Esophagus squamous epithelium (tissue), 5 donors: Measurements from ENCODE around the gene RUVBL2. TPM values are rescaled to one million over a fixed set of nuclear protein-coding genes. Genes with fewer than 3 reads are reported as not detected.
"Not testable (repeated sequence)": the region's sequence is repeated elsewhere in the genome, so short reads cannot be mapped to it uniquely, and the experiment has no call there.

ENCODE experiments used
- DNase-seq: peaks from one replicate; lab custom pipeline; 2025; lab: John Stamatoyannopoulos, UW
- H3K27ac ChIP-seq, 4 donors: fragments of 200-600 bp; sonication (generic); one replicate each; pipeline ENCODE4 v1.5.1; 2016 to 2019; ENCODE audit warnings: mild to moderate bottlenecking in 1 of 4
- H3K27me3 ChIP-seq, 4 donors: fragments of 200-600 bp; sonication (generic); 1 replicate in 3 of 4; 2 replicates in 1 of 4; pipeline versions ENCODE4 v1.5.1 to v1.6.0; 2017 to 2021; ENCODE audit warnings: antibody characterized with exemption in 1 of 4
- H3K36me3 ChIP-seq, 3 donors: fragments of 200-600 bp; sonication (generic); one replicate each; pipeline ENCODE4 v1.5.1; 2016 to 2019
- H3K4me1 ChIP-seq, 3 donors: fragments of 200-600 bp; sonication (generic); one replicate each; pipeline ENCODE4 v1.5.1; 2017 to 2019
- H3K4me3 ChIP-seq, 4 donors: fragments of 200-600 bp; sonication (generic); 1 replicate in 3 of 4; 2 replicates in 1 of 4; pipeline ENCODE4 v1.5.1; 2016 to 2019; ENCODE audit warnings: mild to moderate bottlenecking in 2 of 4, moderate library complexity in 1 of 4
- H3K9me3 ChIP-seq, 3 donors: fragments of 200-600 bp; sonication (generic); one replicate each; pipeline ENCODE4 v1.5.1; 2016 to 2019
- POLR2A ChIP-seq, 4 donors: fragments of 450-650 bp; IDR thresholded peaks; one replicate each; pipeline ENCODE4 v1.6.1; 2017; ENCODE audit warnings: antibody characterized with exemption in 4 of 4, mild to moderate bottlenecking in 4 of 4, moderate library complexity in 3 of 4
- WGBS, 2 donors: methylation state at CpG; one replicate each; pipeline ENCODE4 v1.1.5; 2018; 5-methylcytosine and 5-hydroxymethylcytosine counted together
- intact Hi-C: fragments of 100-400 bp; cut with DNase I; formaldehyde crosslinking; loops from one replicate; pipeline ENCODE4 v1.15.0; 2022
- total RNA-seq, 4 donors: library from RNA; depleted of rRNA; stranded (reverse); fragments of >200 nt; gene quantifications; one replicate each; pipeline ENCODE4 v1.1.0, GENCODE V29; 2016
- TF ChIP-seq, protein P1 (sequence below), 6 experiments: fragments of 450-650 bp in 4 of 6; fragments of 200-600 bp in 2 of 6; sonication (generic) in 2 of 6; IDR thresholded peaks; one replicate each; pipeline ENCODE4 v1.5.1; 2016 to 2019; ENCODE audit warnings: antibody characterized with exemption in 6 of 6, mild to moderate bottlenecking in 4 of 6, moderate library complexity in 4 of 6
- donor health status: DM: yes; HTN: yes; CAD: no.

RUVBL2 gene
- total RNA-seq, 4 donors from 2014 or later, result 102 to 140 (median 119) TPM

DNA sequence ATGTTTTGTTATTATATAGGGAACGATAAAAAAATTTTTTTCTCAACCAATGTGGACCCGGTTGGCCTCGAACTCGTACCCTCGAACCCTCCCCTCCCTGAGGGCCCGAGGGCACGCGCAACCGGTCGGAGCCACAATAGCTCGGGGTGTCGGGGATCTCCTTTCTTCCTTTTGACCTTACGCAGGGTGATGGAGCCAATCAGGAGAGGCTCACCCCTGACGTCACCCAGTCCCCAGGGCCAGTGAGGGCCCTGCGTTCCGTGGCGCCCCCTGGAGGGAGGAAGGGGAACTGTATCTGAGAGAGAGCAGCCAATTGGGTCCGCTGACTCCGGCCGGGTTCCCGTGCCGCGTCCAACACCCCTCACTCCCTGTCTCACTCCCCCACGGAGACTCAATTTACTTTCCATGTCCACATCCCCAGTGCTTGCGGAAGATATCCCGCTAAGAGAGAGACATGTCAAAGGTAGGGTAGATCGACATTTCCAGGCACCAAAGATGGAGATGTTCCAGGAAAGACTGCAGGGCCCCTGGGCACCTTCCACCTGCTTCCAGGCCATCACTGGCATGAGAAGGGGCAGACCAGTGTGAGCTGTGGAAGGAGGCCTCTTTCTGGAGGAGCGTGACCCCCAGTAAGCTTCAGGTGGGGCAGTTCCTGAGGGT, 38.1 kb downstream of the RUVBL2 start, which contains the start of gene CGB2:
Gene CGB2 (plus strand): TSS at position 249 of the 660 bp plus-strand sequence. CDS start 206 bp downstream, at position 455.
- intact Hi-C loops, DNase-seq, H3K4me3 ChIP-seq, H3K9me3 ChIP-seq, H3K27ac ChIP-seq, H3K36me3 ChIP-seq, H3K4me1 ChIP-seq, H3K27me3 ChIP-seq: not testable (repeated sequence)
- WGBS, 2 donors, result 24 to 39% methylated on average over 15 to 21 of the region's 28 CpGs
- TF ChIP-seq, protein P1, sequence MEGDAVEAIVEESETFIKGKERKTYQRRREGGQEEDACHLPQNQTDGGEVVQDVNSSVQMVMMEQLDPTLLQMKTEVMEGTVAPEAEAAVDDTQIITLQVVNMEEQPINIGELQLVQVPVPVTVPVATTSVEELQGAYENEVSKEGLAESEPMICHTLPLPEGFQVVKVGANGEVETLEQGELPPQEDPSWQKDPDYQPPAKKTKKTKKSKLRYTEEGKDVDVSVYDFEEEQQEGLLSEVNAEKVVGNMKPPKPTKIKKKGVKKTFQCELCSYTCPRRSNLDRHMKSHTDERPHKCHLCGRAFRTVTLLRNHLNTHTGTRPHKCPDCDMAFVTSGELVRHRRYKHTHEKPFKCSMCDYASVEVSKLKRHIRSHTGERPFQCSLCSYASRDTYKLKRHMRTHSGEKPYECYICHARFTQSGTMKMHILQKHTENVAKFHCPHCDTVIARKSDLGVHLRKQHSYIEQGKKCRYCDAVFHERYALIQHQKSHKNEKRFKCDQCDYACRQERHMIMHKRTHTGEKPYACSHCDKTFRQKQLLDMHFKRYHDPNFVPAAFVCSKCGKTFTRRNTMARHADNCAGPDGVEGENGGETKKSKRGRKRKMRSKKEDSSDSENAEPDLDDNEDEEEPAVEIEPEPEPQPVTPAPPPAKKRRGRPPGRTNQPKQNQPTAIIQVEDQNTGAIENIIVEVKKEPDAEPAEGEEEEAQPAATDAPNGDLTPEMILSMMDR (IDR thresholded peaks at IDR 0.05), result peak in 4 of 6 experiments; percentile 10 to 56 (median 25)

DNA sequence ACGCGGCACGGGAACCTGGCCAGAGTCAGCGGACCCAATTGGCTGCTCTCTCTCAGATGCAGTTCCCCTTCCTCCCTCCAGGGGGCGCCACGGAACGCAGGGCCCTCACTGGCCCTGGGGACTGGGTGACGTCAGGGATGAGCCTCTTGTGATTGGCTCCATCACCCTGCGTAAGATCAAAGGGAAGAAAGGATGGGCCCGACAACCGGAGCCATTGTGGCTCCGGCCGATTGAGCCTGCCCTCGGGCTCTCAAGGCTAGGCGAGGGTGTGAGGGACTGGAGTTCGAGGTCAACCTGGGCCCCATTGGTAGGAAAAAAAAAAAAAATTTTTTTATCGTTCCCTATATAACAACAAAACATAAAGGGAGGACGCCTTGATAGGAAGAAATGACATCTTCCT, 43.1 kb downstream of the RUVBL2 start, which contains the start of gene CGB1:
Gene CGB1 (minus strand): TSS at position 81 of the 400 bp plus-strand sequence. CDS start 184 bp downstream, outside the sequence.
- H3K27ac ChIP-seq, intact Hi-C loops, H3K4me3 ChIP-seq, H3K27me3 ChIP-seq, H3K4me1 ChIP-seq, DNase-seq, H3K9me3 ChIP-seq, H3K36me3 ChIP-seq: not testable (repeated sequence)
- TF ChIP-seq, protein P1 (IDR thresholded peaks at IDR 0.05), result peak in 5 of 6 experiments; percentile 26 to 56 (median 28)
- 44 to 73% methylated on average over 11 to 18 of the region's 18 CpGs for WGBS, 2 donors

DNA sequence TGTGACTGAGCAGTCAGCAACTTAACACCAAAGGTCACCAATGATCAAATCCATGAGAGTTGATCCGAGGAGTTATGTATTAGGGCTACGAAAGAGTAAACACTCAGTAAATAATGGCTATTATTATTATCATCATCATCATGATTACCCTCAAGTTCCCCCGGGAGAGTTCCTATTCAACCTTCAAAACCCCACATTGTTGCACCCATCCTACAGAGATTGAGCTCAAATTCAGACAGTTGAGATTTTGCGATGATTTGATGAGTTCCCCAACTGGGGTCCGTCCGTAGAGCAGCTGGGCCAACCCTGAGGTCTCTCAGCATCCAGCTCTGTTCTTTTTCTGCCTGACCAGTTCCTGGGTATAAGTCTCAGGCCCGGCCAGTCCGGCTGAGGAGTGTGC, 44.4 kb downstream of the RUVBL2 start:
- H3K9me3 ChIP-seq, H3K27ac ChIP-seq, H3K27me3 ChIP-seq, H3K4me1 ChIP-seq, DNase-seq, H3K36me3 ChIP-seq, intact Hi-C loops, H3K4me3 ChIP-seq: not testable (repeated sequence)
- 86 to 98% methylated on average over 1 to 6 of the region's 8 CpGs for WGBS, 2 donors

DNA sequence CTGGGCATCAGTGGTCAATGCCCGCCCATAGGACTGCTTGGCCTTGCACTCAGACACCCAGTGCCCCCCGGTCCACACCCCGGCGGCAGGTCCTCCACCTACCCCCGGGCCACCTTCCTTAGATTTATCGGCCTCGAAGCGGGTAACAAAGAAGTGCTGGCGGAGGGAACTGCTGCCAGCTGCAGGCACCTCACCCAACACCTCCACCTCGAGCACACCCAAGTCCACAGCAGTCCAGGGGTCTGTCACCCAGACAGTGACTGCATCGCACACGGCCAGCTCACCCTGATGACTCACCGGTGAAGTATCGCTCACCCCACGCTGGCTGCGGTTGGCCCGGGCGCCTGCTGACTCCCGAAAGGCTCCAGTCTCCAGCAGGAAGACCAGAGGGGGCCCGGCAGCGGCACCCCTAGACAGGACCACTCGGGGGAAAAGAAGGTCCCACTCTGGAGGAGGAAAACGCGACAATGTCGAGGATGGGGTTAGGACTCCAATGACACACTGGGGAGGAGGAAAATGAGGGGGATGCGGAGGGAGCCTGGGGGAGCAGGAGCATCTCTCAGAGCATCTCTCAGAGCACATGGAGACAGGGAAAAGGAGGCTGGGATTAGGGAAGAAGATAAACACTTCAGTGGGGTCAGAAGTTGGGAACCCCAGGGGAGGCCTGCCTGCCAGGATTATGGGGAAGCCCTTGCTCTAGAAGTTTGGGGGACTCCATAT, 45.0 kb downstream of the RUVBL2 start:
- H3K4me3 ChIP-seq, intact Hi-C loops, H3K4me1 ChIP-seq, H3K27ac ChIP-seq, DNase-seq, H3K27me3 ChIP-seq, H3K36me3 ChIP-seq, H3K9me3 ChIP-seq: not testable (repeated sequence)
- WGBS, 2 donors, result 83 to 89% methylated on average over 8 to 13 of the region's 26 CpGs

DNA sequence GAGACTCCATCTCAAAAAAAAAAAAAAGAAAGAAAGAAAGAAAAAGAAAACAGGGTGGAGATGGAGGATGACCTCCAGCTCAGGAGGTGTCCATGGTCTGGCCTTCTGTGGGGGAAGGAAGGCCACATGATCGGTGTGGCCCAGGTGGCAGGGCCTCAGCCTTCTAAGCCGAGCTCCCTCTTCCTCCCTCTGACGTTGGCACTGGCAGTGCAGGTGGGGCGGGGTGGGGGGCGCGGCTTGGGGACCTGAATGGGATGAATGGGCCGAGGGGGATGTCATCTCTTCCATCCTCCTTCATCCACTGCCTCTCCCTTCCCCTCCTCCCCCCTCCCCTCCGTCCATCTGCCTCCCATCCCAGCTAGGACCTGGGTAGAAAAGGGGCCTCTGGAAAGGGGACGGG, 46.0 kb downstream of the RUVBL2 start:
- H3K27me3 ChIP-seq, H3K9me3 ChIP-seq, H3K27ac ChIP-seq, intact Hi-C loops, H3K4me1 ChIP-seq, DNase-seq, H3K36me3 ChIP-seq, H3K4me3 ChIP-seq: not testable (repeated sequence)
- 36 to 49% methylated on average over 6 of the region's 9 CpGs for WGBS, 2 donors

DNA sequence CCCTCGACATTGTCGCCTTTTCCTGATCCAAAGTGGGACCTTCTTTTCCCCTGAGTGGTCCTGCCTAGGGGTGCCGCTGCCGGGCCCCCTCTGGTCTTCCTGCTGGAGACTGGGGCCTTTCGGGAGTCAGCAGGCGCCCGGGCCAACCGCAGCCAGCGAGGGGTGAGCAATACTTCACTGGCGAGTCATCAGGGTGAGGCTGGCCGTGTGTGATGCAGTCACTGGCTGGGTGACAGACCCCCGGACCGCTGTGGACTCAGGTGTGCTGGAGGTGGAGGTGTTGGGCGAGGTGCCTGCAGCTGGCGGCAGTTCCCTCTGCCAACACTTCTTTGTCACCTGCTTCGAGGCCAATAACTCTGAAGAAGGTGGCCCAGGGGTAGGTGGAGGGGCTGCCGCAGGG, 48.5 kb downstream of the RUVBL2 start:
- H3K4me1 ChIP-seq, result no peaks in the 10 kb centered on the region
- no peaks in the 10 kb centered on the region for H3K9me3 ChIP-seq
- no peaks in the 10 kb centered on the region for H3K36me3 ChIP-seq
- no peak for DNase-seq
- no peak for TF ChIP-seq POLR2A (IDR thresholded peaks at IDR 0.05)
- TF ChIP-seq, protein P1 (IDR thresholded peaks at IDR 0.05), result no peak
- intact Hi-C loops, result no loop called here
- H3K27me3 ChIP-seq, result peaks cover 0 to 6% (median 0%) of the 10 kb centered on the region in 4 donors
- 43 to 59% methylated on average over 2 of the region's 17 CpGs for WGBS, 2 donors
- H3K4me3 ChIP-seq, result no peak overlapping the region
- no peak overlapping the region for H3K27ac ChIP-seq

DNA sequence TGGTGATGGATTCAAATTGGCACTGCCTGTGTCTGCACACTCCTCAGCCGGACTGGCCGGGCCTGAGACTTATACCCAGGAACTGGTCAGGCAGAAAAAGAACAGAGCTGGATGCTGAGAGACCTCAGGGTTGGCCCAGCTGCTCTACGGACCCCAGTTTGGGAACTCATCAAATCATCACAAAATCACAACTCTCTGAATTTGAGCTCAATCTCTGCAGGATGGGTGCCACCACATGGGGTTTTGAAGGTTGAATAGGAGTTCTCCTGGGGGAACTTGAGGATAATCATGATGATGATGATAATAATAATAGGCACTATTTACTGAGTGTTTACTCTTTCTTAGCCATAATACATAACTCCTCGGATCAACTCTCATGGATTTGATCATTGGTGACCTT, 49.0 kb downstream of the RUVBL2 start:
- H3K27me3 ChIP-seq, H3K27ac ChIP-seq, H3K4me1 ChIP-seq, H3K4me3 ChIP-seq, H3K9me3 ChIP-seq, H3K36me3 ChIP-seq, DNase-seq, intact Hi-C loops: not testable (repeated sequence)
- whole genome bisulfite sequencing, 2 donors, result 89% methylated on average over 1 of the region's 4 CpGs

DNA sequence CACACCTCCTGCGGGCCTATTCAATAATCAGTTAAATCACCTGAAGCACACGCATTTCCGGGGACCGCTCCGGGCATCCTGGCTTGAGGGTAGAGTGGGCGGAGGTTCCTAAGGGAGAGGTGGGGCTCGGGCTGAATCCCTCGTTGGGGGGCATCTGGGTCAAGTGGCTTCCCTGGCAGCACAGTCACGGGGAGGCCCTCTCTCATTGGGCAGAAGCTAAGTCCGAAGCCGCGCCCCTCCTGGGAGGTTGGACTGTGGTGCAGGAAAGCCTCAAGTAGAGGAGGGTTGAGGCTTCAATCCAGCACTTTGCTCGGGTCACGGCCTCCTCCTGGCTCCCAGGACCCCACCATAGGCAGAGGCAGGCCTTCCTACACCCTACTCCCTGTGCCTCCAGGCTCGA, 49.9 kb downstream of the RUVBL2 start, which contains the start of gene CGB5:
Gene CGB5 (plus strand): TSS at position 301 of the 400 bp plus-strand sequence. CDS start 362 bp downstream, outside the sequence.
- 100% methylated on average over 1 to 2 of the region's 15 CpGs for WGBS, 2 donors
- intact Hi-C loops, H3K4me3 ChIP-seq, H3K4me1 ChIP-seq, DNase-seq, H3K9me3 ChIP-seq, H3K27me3 ChIP-seq, H3K36me3 ChIP-seq, H3K27ac ChIP-seq: not testable (repeated sequence)

DNA sequence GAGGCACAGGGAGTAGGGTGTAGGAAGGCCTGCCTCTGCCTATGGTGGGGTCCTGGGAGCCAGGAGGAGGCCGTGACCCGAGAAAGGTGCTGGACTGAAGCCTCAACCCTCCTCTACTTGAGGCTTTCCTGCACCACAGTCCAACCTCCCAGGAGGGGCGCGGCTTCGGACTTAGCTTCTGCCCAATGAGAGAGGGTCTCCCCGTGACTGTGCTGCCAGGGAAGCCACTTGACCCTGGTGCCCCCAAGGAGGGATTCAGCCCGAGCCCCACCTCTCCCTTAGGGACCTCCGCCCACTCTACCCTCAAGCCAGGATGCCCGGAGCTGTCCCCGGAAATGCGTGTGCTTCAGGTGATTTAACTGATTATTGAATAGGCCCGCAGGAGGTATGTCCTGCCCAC, 55.3 kb downstream of the RUVBL2 start, which contains the start of gene CGB8:
Gene CGB8 (minus strand): TSS at position 101 of the 400 bp plus-strand sequence. CDS start 372 bp downstream, outside the sequence.
- DNase-seq, H3K9me3 ChIP-seq, H3K4me1 ChIP-seq, H3K27me3 ChIP-seq, H3K27ac ChIP-seq, H3K4me3 ChIP-seq, intact Hi-C loops, H3K36me3 ChIP-seq: not testable (repeated sequence)
- no CpG with 5 or more reads among the region's 12 CpGs for WGBS, 2 donors
